ENCODE data around the gene PPP1R13B.

Gene PPP1R13B

GRCh38 chr14:103742499-103743255, 104.7 kb downstream of the PPP1R13B start:
- no peak overlapping the region for H3K4me3 ChIP-seq (ENCODE audit: low read length)
- TF ChIP-seq, protein P1, sequence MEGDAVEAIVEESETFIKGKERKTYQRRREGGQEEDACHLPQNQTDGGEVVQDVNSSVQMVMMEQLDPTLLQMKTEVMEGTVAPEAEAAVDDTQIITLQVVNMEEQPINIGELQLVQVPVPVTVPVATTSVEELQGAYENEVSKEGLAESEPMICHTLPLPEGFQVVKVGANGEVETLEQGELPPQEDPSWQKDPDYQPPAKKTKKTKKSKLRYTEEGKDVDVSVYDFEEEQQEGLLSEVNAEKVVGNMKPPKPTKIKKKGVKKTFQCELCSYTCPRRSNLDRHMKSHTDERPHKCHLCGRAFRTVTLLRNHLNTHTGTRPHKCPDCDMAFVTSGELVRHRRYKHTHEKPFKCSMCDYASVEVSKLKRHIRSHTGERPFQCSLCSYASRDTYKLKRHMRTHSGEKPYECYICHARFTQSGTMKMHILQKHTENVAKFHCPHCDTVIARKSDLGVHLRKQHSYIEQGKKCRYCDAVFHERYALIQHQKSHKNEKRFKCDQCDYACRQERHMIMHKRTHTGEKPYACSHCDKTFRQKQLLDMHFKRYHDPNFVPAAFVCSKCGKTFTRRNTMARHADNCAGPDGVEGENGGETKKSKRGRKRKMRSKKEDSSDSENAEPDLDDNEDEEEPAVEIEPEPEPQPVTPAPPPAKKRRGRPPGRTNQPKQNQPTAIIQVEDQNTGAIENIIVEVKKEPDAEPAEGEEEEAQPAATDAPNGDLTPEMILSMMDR (IDR thresholded peaks at IDR 0.05; ENCODE audit: insufficient read depth, low read depth, low read length, missing control alignments) = no peak
- DNase-seq (ENCODE audit: low read depth) = no peak

DNA sequence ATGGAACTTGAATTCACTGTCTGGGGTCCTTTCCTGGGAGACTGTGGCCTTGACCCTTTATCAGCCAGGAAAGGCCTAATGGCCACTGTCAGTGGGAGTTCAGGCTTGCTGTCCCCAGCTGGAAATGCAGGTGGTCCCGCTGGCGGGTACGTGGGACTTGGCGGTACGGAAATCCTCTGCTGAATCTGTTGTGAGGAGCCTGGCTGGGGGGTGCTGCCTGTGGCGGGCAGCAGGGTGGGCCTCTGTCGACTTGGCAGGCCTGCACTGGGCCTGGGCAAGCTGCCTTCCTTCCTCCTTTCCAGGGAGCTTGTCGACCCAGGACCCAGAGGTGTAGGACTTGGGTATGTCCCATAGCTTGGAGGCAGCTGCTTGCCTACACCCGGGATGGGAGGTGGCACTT, 105.5 kb downstream of the PPP1R13B start:
- H3K4me3 ChIP-seq (ENCODE audit: low read length) = no peak overlapping the region
- TF ChIP-seq, protein P1 (IDR thresholded peaks at IDR 0.05; ENCODE audit: insufficient read depth, low read depth, low read length, missing control alignments) = no peak
- DNase-seq (ENCODE audit: low read depth) = no peak

DNA sequence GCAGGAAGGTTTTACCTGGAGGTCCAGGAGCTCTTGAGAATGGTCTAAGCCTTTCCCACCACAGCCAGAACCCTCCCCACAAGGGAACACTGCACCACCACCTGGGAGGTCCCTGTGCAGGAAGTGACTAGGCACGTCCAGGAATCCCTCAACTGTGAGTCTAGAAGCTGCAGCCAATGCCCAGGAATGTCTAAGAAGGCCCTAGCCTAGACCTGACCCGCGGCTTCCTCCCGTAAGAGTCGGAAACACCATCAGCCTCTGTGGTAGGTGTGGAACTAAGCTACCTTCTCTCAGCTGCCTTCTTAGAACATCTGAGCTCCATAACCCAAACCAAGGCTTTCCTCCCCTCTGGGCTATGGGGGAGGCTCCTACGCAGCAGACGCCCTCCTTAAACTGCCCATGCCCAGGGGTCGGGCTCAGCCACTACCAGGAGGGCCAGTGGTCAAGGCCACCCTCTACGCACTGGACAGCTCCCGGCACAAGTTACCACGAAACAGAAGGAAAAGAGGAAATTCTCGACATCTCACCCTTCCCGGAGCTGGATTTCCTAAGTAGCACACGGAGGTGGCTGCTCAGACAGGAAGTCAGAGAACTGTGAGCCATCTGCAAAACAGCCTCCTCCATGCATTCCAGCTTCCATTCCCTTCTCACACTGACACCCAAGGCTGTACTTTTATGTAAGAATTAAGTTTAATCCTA, 106.2 kb downstream of the PPP1R13B start:
- DNase-seq (ENCODE audit: low read depth) = no peak
- TF ChIP-seq, protein P1 (IDR thresholded peaks at IDR 0.05; ENCODE audit: insufficient read depth, low read depth, low read length, missing control alignments) = no peak
- H3K4me3 ChIP-seq (ENCODE audit: low read length) = no peak overlapping the region

DNA sequence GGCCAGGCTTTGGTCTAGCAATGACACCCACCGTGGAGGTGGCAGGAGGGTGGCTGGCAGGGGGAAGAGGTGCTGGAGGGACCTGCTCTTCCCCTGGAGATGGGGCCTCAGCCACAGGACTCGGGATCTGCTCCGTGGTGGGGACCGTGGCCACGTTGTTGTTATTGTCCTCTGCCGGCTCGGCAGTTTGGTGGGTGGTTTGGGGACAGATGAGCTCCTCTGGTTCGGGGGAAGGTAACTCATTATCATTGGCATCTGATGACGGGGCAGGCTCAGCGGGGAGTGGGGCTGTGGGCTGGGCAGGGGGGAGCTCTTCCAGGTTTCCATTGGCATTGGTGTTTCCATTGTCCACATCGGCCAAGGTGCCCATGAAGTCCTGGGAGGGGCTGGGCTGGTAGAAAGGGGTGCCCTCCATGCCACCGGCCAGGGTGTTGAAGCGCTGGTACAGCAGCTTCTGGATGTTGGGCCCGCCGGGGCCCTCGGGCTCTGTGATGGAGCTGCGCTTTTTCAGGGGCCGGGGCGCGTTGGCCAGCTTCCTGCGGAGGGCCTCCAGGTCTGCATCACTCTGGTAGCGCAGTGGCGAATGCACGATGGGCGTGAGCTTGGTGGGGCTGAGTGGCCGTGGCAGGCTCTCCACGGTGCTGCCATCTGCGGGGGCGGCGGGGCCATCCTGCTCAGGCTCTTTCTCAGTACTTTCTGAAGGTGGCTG, 107.4 kb downstream of the PPP1R13B start:
- DNase-seq (ENCODE audit: low read depth) = no peak

DNA sequence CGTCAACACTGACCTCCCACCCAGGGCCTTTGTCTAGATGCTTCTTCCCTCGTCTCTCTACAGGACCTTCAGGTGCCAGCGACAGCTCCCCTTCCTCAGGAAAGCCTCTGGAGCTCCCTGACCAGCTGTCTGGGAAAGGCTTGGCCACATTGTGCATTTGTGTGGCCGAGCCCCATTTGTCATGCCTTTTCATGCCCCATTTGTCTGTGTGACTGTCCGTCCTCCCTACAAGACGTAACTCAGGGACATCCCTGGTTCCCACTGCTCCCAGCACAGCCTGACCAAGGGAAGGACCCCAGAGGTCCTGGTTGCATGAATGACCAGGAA, 107.9 kb downstream of the PPP1R13B start:
- H3K4me3 ChIP-seq (ENCODE audit: low read length) = no peak overlapping the region
- DNase-seq (ENCODE audit: low read depth) = no peak
- TF ChIP-seq, protein P1 (IDR thresholded peaks at IDR 0.05; ENCODE audit: insufficient read depth, low read depth, low read length, missing control alignments) = no peak

More for the DNA sequence above, 107.4 kb downstream of the PPP1R13B start:
- TF ChIP-seq, protein P1 (IDR thresholded peaks at IDR 0.05; ENCODE audit: insufficient read depth, low read depth, low read length, missing control alignments) = no peak
- no peak overlapping the region for H3K4me3 ChIP-seq (ENCODE audit: low read length)

DNA sequence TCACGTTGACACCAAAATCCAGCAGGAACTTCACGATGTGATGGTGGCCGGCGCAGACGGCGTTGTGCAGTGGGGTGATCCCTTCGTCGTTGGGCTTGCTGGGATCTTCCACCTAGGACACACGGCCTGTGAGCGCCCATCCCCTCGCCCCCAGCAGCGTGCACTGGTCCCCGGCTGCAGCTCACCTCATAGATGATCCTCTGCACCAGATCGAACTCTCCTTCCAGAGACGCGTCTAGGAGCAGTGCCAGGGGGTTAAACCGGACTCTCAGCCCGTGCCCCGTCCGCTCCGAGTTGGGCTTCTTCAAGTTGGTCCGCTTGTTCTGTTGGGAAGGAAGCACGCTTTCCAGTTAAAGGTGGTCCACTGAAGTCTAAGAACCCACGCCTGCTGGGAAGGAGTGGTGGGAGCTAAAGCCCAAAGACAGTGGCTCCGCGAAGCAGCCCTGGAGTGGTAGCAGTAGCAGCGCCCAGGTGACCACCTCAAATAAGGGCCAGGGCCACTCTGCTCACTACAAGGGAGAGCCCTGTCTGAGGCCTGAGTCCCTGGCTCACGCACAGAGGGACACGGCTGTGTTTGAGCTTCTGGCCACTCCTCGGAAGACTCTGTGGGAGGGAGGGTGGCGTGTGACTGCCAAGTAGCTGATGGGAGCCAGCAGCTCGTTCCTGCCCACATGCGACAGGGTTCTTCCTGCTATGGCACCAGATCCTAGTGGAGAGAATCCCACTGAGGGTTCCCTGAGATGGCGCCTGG, 108.5 kb downstream of the PPP1R13B start:
- TF ChIP-seq, protein P1 (IDR thresholded peaks at IDR 0.05; ENCODE audit: insufficient read depth, low read depth, low read length, missing control alignments) = no peak
- H3K4me3 ChIP-seq (ENCODE audit: low read length) = no peak overlapping the region
- no peak for DNase-seq (ENCODE audit: low read depth)

All from epithelial cell of esophagus (primary cell).